M059J (cell line): ENCODE data around the gene PIK3AP1. TPM values are rescaled to one million over a fixed set of nuclear protein-coding genes. Genes with fewer than 3 reads are reported as not detected.

Experiments
- DNase-seq: peaks from one replicate; pipeline ENCODE4 v3.0.0-alpha.2; 2012; ENCODE audit warnings: low read depth
- total RNA-seq: library from RNA; depleted of rRNA; stranded (reverse); fragments of >200 nt; shearing (Covaris generic); gene quantifications from 2 replicates; pipeline ENCODE4 v1.2.3, GENCODE V29; 2014

The PIK3AP1 gene
- total RNA-seq, 1 experiment from 2014 or later = 4.5 TPM

DNA sequence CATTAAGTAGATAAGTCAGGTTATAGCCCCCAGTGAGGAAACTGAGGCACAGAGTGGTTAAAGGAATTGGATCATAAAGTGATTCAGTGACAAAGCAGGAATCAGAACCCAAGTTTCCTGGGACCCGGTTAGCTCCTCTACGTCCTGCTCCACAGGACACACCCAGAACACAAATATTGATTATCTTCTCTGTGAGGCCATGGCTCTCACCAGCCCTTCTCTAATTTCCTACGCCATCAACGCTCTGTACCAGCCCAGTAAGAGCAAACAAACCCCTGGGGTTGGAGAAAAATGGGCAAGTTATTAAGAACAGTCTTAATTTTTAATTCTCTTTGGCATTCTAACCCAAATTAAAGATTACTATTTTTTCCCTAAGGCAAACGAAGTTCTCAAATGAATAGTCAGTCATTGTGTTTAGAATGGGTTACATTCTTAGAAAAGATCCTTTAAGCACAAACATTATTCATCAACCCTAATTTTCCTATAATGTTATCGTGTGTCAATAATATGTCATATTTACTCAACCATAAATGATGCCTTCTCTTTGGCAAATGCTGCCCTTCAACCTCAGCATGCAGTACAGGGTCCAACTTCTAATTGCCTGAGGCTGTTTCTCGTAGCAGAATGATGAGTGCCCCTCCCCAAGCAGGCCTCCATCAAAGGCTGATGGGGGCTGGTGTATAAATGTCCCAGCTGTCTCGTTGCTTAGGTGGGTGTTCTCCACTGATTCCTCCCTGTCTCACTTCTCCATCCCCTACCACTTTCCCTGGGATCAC is 108.1 kb downstream of the PIK3AP1 start:
- DNase-seq = no peak

DNA sequence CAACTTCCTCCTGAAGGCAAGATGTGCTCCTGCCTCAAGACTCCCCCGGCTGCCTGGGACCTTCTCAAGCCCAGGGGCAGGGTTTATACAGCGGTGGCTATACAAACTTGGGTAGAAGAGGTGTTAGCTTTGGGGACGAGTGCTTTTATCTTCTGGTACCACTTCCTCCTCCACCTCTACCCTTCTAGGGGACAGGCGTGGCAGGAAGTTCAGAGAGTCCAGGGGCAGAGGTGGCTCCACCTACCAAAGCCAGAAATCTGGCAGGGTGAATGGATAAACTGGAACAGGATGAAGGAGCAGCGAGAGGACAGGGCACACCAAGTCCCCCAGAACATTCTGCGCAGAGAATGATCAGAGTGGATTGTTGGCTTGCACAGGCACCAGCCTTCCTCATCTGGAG is 109.5 kb downstream of the PIK3AP1 start:
- no peak for DNase-seq

DNA sequence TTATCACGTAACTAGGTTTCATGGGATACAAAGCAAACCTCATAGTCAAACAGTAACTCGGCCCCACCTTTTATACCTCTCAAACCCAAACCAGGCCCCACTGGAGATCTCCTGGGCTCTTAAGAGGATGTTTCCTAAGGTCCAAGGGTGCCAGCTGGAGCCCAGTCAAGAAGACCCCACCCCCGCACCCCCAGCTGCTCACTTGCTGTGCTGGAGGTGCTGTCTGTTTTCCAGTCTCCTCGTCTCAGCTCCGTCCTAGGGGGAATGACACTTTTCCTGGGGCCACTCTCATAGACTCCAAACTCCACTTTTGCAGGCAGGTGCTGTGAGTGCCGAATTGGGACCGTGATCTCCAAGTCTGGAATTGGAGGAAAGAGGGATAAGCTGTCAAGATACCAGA is 110.8 kb downstream of the PIK3AP1 start:
- no peak for DNase-seq

DNA sequence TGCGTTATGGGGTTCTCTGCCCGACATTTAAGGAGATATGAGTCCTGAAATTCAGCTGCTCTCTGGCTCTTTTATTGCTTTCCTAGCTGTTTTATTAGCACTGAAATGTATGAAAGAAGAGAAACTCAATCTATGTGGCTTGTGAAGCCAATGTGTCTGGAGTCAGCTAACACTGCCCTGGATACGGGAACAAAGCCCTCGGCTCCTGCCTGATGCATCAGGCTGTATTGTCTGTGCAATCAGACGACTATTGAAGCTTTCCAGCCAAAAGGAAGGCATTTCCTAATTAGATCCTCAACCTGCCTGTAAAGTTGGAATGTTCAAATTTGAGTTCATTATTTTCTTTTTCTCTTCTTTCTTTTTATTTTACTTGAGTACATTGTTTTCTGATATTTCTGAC is 111.5 kb downstream of the PIK3AP1 start:
- no peak for DNase-seq

DNA sequence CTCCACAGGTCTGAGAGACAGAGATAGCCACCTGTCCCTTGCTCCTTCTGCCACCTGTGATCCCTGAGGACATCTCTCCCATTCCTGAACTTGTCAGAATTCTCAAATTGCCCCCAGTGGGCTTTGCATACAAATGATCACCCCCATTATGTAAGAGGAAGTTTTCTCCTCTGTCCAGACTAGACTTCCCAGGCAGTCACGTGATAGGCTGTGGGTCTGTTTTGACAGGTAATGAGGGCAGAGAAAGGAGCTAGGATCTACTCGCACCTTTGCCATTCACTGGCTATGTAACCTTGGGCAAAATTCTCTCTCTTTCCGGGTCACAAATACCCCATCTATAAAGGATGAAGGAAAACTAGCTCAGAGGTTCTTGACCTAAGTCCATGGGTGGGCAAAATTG is 112.1 kb downstream of the PIK3AP1 start:
- no peak for DNase-seq

DNA sequence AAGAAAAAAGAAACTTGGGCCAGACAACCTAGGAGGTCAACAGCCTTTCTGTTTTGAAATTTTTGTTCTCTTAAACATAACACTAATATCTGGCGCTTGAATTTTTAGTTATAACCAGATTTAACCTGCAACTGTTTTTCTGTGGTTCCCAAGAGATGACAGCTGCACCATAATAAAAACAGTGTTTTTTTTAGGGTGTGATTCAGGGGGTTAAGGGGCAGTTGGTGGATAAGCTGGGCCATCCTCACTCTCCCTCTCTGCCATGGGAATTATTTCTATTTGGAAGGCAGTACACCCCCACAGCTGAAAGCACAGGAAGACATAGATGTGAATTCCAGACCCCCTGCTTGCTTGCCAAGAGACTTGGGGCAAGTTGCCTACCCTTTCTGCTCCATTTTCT is 113.4 kb downstream of the PIK3AP1 start:
- peak; percentile 19 for DNase-seq

DNA sequence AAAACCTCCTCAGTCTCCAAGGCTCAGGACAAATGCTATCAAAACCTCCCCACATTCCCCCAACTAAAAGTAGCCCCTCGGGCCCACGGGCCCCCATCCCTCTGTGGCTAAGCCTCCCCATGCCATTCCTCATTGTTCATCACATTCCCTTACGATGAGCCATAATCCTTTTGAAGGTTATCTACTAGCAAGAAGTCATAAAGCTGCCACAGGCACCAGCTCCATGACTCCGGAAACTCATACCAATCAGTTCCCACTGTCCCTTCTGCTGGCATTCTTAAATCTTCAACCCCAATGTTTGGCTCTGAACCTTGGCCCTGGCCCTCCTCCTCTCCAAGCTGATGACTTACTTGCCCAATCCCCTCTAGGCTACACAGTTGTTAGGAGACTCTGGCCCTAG is 114.1 kb downstream of the PIK3AP1 start:
- DNase-seq = peak; percentile 88

DNA sequence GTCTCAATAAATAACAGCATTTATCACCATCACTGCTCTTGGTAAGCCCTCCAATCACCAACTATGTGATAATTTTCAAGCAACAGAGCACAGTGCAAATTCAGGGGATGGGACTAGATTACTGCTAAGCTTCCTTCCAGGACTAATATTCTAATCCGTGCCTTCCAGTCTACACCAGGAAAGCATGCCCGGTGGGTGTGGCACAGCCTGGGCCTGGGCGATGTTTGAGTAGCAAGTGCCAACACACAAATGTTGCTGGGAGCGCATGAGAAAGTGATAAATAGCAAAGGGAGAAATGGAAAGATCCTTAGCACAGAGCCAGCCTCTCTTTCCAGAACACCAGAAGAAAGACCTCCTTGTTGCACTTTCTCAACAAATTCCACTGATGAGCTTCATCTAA is 120.0 kb downstream of the PIK3AP1 start:
- DNase-seq = no peak

DNA sequence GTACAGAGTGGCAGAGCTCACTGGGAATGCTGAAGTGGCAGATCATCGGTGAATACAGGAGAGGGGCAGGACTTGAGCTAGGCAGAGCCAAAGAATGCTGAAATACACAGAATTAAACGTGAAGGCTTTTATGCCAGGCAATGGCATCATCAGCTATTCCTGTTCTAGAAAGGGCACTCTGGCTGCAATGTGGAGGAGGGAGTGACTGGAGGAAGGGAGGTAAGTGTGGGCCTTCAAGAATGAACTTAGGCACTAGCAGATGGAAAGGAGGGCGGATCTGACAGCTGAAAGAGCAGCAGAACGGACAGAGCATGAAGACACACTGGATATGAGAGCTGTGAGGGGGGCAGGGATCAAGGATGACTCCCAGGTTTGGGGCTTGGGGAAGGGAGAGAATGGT is 121.5 kb downstream of the PIK3AP1 start:
- DNase-seq = no peak

DNA sequence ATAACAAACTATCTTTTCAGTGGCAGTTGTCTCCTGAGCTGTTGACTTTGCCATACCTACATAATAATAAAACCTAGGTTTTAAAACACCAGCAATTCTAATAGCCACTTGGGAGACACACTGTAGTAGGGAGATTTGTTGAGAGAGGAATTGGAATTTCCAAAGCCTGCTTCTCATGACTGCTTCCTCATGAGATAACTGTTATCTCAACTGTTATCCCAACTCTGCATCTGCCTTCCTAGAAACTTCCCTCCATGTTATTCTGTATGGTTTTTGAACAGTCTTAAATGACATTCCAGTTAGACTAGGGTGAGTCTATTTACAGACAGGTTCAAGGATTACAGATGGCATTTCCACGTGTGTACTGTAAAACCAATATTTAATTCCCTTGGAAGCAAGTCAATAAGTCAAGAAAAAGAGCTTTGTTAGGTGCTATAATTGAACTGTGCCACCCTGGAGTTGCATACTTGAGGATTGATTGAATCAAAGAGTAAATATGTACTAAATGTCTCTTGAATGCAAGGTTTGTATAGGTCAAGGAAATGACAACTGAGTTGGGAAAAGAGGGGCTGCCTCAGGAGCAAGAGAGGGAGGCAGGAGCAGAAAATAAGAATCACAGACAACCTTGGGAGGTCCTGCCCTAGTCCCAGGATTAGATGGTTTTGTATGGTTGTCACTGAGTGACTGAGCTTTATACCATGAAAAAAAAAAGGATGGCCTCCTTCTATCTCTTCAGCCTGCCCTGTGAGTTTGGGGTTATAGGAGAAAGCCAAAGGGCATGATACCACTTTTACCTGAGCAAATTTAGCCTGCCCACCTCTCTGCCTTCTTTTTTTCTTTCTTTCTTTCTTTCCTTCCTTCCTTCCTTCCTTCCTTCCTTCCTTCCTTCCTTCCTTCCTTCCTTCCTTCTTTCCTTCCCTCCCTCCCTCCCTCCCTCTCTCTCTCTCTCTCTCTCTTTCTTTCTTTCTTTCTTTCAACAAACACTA is 123.6 kb downstream of the PIK3AP1 start:
- no peak for DNase-seq

DNA sequence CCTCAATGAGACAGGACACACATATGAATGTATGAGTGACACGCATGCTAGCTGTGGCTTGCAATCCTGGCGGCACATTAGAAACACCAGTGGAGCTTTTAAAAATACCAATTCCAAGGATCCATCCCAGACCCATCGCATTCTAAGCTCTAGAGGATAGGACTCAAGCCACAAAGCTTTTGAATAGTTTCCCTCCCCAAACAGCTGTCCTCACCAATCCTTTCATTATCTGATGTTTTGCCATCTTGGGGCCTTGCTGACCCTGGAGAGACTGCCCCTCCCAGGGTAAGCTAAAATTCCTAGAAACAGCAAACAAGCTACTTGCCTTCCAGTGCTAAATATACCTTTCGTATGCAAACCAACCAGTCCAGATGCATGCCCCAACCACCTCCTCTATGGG is 124.6 kb downstream of the PIK3AP1 start:
- no peak for DNase-seq

DNA sequence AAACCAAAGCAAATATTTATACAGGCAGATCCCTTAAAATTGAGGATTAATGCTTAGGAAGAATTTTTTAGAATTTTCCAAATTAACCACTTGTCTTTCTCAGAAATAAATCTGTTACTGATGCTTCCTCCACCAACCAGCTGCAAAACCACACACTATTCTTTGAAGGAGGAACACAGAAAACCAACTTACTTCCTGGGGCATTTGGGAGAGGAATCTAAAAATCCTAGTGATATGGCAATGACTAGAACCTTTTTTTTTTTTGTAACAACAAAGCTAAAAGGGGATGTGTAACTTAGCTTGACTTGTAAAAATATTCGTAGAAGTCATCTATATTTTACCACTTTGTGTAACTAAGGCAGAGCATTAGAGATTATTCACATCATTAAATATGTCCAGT is 128.4 kb downstream of the PIK3AP1 start:
- no peak for DNase-seq

DNA sequence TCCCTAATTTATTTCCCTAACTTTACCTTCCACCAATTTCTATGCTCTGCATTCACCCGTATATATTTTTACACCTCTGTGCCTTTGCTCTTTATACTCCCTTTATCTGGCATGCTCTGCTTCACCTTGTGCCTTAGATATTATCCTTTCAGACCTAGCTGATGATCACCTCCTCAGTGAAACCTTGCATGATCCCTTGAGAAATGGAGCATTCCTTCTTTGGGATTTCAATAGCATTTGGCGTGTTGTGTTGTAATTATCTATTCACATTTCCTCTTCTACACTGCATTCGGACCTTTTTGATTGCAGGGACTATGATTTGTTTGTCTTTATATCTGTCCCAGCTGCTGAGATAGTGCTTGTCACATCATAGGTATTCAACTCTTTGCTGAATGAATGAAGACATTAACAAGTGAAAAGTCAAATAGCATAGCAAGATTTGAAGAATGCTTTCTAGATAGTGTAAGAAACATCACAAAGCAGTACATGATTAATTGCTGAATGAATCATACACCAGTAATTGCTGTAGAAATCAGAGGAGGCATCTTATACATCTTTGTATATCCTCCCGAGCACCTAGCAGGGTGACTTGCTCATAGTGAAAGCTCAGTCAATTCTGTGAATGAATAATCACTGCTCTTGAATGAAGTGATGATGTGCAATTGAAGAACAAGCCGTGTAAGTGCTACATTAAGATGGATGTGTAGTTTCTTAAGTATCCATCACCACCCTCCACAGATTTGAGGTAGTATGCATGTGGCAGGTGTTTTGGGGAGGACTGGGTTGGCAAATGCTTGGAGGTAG is 131.5 kb downstream of the PIK3AP1 start:
- peak; percentile 66 for DNase-seq

DNA sequence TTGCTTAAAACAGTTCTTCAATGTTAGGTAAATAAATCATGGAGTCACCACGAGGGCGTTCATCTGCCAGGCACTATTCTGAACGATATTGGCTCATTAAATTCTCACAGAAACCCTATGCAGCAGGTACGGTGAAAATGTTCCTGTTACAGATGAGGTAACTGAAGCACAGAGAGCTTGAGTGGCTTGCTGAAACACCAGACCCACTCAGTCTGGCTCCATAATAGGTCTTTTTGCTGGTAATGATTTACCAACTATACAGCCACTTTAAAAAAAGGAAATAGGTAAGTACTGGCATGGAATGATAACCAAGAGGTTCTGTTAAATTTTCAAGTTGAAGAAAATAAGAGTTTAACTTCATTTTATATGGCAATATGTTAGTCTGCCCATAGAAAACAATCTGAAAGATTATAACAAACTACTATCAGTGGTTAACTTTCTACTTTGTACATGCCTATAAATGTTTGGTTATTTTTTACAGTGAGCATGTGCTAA is 132.2 kb downstream of the PIK3AP1 start:
- peak; percentile 9 for DNase-seq

DNA sequence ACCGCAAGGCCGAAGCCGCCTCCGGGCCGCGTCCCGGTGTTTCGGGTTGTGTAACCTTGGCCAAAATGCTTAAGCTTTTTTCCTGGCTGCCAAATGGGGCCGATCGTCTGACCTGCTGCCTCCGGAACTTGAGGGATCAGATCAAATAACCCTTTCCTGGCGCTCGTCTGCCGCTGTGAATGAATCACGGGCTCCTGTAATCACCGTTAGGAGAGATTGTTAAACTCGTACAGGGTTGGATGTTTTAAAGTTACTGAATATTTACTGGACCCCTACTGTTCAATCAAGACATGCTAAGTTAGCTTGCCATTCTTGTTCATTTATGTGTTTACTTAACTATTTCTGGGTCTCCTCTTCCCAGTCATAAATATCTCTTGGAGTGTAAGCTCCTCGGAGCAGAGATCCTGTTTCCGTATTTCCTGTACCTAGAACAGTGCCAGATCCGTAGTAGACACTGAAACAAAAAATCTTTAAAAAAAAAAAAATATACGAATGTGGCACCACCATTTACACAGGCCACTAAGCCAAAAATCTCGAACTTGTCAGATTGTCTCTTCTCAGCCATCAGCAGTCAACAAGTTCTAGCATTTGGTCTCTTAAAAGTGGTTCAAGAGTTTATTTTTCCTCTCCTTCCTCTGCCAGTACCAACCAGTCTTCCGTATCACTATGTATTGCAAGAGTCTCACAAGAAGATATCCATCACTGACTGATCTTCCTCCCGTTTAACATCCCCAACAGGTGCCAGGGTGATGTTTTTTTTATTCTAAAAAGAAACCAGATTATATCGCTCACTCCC is 132.9 kb downstream of the PIK3AP1 start:
- DNase-seq = peak; percentile 87

DNA sequence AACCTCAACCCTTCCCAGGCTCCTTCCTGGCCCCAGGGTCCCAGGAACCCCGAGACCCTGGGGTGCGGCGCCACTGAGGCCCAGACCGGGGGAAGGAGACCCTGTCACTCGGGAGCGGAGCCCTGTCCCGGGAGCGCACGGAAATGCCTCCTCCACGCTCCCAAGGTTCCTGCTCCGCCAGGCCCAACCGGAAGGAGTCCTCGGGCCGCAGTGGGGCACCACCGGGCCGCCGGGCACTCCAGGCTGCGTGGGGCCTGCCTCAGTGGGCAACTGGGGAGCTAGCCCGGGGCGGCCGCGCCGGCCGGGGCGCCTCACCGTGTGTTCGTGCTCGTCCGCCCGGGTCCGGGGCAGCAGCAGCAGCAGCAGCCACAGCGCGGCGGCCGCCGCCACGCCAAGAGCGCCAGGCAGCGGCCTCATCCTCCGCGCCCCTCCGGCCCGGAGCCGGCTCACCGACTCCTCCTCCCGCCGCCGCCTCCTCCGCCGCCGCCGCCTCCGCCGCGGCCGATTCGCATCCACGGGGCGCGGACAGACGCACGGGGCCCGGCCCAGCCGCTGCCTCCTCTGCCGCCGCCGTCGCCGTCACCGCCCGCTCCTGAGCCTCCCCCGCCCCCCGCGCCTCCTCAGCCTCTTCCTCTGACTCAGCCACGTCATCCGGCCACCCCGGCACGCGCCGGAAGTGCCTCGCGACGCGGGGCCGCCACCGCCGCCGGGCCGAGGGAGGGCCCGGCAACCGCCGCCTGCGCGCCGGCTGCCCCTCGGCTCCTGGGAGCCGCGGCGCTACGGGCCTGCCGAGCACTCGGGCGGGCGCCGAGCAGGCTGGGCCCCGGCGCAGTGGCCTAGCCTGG is 133.7 kb downstream of the PIK3AP1 start, which contains the start of gene TM9SF3:
TM9SF3 (minus strand) TSS at position 594 of the 845 bp plus-strand sequence; CDS start at position 417, 177 bp downstream.
- peak; percentile 88 for DNase-seq

DNA sequence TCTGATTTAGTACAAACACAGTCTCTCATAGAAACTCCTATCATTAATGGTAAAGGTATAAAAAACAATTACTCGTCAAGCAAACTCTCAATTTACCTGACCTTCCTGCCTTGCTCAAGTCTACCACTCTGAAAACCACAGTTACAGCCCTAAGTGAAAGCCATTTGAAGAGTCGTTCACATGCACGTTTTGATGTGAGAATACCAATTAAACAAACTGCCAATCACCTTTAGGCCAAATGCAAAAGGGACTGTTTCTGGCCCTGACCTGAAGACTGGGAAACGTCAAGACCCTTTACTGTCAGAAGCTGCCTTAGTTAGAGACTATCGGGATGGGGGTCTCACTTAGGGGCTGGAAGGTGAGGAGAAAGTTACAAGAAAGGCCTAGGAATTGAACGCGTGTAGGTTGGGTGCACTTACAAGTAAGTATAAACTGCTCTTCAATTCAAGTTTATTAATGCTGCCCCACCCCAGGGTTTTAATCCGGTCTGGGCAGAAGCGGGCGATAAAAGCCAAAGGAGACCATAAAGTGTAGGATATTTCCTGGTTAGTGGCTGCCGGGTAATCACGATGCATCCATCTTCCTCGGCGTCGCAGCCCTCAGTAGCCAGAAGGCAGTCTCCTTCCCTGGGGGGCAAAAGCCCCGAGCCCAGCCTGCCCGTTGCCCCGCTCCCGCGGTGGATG is 134.4 kb downstream of the PIK3AP1 start:
- peak; percentile 23 for DNase-seq

DNA sequence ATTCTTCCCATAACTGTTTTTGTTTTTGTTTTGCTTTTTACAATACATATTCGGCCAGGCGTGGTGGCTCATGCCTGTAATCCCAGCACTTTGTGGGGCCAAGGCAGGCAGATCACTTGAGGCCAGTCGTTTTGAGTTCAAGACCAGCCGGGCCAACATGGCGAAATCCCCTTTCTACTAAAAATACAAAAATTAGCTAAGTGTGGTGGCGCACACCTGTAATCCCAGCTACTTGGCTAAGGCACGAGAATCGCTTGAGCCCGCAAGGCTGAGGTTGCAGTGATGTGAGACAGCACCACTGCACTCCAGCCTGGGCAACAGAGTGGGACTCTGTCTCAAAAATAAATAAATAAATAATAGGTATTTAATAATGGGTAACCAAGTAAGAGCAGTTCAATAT is 135.8 kb downstream of the PIK3AP1 start:
- no peak for DNase-seq

DNA sequence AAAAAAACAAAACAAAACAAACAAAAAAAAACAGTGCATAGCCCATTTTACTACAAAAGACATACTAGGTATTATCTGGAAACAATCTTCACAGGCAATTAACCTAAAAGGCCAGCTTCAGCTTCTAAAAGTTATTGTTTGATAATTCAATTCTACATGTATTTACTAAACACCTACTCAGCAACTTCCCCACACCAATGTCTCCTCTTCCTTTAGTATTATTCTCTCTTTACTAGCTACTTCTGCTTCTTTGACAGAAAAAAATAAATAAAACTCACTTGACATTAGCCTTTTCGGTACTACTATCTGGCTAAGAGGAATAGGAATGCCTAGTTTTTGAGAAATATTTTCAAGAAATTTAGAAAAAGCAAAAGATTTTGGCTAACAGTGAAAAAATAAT is 136.3 kb downstream of the PIK3AP1 start:
- no peak for DNase-seq
